NCI-H128 (cell line): ENCODE data around the gene OLFM1.
"Not testable (repeated sequence)": the region's sequence is repeated elsewhere in the genome, so short reads cannot be mapped to it uniquely, and the experiment has no call there.

ENCODE experiments used
- DNase-seq: peaks from one replicate; lab custom pipeline; 2025; ENCODE audit not compliant: unreplicated experiment; lab: John Stamatoyannopoulos, UW

Gene OLFM1

GRCh38 chr9:135056541-135056940 lies 30.9 kb upstream of the OLFM1 start:
- no peak for DNase-seq

DNA sequence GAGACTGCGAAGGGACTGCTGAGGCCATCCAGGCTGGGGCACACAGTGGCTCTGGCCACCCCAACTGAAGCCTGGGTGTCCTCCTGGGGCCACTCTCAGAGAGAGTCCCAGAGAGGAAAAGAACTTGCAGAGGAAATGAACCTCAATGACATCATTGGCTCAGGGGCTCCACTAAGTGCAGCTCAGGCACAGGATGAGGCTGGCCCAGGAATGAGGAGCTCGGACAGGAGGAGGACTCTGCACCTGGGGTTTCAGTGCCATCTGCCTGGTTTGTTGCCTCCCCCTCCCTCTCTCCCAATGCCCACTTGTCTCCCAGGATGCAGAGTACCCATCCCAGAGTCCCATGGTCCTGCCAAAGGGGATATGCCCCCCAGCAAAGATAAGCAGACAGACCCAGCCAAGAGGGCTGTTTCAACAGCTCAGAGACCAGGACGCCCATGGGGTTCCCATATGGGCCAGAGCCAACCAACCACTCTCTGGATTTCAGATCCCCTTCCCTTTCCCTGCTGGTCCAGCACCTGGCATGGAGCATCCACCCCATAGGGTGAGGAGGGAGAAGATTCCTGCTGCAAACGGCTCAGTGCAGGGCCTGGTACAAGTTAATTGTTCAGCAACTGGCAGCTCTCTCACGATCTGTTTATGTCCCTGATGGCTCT lies 26.9 kb upstream of the OLFM1 start:
- no peak for DNase-seq

- DNase-seq: no peak
Observed at GRCh38 chr9:135061441-135061840, 26.0 kb upstream of the OLFM1 start.

GRCh38 chr9:135062254-135062653 lies 25.2 kb upstream of the OLFM1 start:
- DNase-seq: no peak

DNA sequence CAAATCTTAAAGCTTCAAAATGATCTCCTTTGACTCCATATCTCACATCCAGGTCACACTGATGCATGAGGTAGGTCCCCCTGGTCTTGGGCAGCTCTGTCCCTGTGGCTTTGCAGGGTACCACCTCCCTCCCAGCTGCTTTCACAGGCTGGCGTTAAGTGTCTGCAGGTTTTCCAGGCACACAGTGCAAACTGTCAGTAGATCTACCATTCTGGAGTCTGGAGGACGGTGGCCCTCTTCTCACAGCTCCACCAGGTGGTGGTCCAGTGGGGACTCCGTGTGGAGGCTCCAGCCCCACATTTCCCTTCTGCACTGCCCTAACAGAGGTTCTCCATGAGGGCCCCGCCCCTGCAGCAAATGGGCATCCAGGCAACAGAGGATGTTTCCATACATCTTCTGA lies 24.0 kb upstream of the OLFM1 start:
- DNase-seq: not testable (repeated sequence)

- not testable (repeated sequence) for DNase-seq
Observed at GRCh38 chr9:135063888-135064287, 23.6 kb upstream of the OLFM1 start.

DNA sequence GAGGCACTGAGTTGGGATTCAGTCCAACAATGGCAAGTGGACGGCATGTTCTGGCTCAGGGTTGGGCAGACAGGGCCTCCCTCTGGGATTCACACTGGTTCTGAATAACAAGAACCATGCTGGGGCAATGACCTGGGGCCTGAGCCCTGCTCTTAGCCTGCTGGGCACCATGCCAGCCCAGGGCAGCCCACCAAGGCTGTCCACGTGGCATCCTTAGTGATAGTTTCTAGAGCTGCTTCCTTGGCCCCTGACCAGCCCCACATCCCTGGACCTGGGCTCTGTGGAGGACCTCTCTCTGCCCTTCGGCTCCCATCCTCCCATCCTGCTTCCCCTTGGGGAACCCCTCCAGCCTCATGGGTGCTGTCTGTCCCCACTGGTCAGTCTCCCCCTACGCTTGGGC lies 22.3 kb upstream of the OLFM1 start:
- no peak for DNase-seq

DNA sequence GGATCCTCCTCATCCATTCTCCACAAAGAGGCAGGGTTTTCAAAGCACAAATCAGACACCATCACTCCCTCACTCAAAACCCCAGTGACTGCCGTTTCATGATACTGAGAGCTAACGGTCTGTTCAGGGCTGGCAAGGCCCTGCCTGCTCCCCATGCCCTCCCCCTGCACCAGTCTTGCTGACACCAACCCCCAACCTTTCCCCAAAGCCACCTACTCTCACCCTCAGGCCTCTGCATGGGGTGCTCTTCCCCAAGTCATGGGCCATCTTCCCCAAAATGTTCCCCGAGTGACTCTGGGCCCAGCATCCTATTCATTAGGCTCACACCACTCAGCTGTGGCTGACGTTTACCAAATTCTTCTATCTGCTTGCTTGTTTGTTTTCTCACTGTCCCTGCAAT lies 21.7 kb upstream of the OLFM1 start:
- no peak for DNase-seq

GRCh38 chr9:135066291-135066690 lies 21.2 kb upstream of the OLFM1 start:
- DNase-seq: no peak

DNA sequence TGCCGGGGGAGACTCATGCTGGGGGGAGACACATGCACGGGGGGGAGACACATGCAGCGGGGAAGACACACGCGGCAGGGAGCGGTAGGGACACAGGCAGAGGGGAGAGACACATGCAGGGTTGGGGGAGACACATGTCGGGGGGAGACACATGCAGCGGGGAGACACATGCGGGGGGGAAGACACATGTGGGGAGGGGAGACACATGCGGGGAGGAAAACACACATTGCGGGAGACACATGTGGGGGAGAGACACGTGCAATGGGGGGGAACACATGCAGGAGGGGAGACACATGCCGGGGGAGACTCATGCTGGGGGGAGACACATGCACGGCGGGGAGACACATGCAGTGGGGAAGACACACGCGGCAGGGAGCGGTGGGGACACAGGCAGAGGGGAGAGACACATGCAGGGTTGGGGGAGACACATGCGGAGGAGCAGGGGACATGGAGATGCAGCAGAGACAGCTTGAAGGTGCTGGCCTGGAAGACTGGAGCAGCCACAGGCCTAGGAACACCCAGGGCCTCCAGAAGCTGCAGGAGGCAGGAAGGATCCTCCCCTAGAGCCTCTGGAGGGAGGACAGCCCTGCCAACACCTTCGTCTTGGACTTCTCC lies 20.3 kb upstream of the OLFM1 start:
- DNase-seq: no peak

DNA sequence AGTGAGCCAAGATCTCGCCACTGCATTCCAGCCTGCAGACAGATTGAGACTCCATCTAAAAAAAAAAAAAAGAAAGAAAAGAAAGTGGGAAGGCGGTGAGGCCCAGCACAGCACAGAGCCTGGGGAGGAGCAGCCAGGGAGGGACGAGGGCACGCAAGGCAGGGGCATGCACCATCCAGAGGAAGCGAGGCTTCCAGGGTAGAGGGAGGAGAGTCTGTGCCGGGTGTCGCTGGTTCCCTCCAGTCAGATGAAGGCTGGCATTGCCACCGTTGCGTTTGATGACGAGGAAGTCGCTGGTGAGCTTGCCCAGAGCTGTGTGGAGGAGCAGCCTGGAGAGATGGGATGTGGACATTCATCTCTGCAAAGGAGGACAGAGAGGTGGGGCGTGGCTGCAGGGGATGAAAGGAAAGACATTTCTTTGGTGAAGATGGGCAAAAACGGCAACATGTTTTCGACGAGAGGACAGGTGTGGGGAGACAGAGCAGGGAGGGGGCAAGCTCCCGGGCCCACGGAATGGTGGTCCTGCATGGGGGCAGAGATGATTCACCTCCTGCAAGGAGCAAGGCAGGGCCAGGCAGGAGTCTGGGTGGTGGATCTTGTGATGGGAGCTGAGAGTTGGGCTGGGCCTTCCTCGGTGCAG lies 18.6 kb upstream of the OLFM1 start:
- no peak for DNase-seq

- DNase-seq: no peak
Observed at GRCh38 chr9:135069558-135070197, 17.8 kb upstream of the OLFM1 start.

GRCh38 chr9:135070198-135070951 lies 17.1 kb upstream of the OLFM1 start:
- DNase-seq: no peak

DNA sequence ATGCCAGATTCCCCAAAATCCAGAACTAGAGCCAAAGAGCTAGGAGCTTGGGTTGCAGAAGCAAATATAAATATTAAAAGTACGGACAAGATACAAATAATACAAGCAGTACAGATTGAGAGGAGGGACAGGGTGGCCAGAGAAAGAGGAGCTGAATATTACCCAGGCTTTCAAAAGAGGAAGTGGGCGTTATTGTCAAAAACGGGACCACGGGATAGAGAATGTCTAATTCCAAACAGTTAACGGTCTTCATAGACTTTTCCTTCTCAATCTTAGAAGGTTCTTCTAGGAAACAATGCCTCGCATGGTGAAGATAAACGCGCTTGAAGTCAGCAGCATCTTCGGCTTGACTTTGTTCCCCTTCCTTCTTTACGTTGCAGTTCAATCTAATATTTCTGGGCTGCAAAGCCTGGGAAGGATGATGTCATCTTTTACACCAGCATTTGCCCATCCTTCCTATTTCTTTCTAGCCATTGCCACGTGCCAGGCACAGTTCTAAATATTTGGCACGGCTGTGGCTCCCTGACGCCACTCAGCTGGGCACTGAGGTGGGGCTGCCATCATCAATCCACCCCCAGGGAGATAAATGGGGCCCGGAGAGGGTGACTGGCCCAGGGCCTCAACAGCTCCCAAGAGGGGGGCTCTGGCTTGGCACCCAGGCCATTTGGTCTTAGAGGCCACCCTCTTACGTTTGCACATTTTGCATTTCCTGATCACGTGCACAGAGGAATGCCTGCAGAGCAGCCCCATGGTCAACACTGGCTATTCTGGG lies 16.3 kb upstream of the OLFM1 start:
- no peak for DNase-seq

DNA sequence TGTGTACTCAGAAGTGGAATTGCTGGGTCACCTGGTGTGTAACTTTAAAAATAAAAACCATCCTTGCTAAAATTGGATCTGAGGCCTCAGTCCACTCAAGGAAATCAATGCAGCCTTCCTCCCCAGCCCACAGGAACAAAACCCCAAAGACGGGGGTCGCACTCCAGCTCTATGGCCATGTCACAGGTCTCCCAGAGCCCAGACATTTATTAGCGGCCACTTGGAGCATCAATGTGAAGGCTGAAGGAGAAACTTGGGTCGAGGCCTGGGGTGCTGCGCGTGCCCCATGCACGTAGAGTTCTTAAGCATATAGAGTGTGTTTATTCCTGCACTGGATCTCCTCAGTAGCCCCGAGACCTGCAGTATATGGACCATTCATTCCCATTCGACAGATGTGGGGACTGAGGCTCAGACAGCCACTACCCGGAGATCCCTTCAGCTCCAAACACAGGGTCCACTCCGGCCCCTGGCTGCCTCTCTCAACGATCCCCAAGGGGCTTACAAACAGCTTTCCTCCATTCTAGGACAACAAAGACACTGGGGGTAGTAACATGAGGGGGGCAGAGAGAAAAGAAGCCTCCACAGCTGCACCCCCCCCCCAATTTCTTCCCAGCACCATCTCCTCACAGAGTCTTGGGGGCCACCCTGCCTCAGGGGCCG lies 14.3 kb upstream of the OLFM1 start:
- no peak for DNase-seq

- no peak for DNase-seq
Observed at GRCh38 chr9:135073741-135074305, 13.6 kb upstream of the OLFM1 start.

DNA sequence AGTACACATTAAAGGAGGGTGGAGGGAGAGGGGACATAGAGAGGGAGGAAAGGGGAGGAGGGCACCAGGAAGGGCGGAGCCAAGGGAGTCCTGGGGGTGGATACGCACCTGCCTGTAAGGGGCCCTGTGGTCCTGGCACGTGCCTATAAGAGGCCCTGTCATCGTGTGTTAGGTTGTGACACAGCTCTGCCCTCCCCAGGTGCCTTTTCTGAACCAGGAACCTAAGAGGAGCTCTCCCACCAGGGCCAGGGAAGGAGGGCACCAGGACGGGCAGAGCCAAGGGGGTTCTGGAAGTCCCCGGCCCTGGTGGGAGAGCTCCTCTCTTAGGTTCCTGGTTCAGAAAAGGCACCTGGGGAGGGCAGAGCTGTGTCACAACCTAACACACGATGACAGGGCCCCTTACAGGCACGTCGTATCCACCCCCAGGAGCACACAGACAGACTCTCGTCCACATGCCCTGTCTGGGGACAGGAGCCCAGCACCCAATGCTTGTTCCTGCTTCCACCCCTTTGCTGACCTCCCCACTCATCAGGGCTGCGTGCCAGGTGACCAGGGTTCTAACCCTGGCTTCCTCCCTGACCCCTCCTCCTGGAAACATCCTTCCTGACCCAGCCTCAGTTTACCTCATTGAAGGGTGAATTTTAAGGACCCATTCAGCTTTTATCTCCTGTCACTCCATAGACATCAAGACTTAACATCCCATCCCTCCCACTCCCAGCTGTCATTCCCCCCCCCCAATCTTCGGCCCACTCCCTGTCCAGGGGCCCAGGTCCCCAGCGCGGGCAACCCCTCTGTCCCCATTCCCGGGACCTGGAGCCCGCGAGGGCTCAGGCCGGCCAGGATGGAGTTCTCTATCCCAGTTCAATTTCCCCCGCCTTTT lies 12.9 kb upstream of the OLFM1 start:
- DNase-seq: no peak

DNA sequence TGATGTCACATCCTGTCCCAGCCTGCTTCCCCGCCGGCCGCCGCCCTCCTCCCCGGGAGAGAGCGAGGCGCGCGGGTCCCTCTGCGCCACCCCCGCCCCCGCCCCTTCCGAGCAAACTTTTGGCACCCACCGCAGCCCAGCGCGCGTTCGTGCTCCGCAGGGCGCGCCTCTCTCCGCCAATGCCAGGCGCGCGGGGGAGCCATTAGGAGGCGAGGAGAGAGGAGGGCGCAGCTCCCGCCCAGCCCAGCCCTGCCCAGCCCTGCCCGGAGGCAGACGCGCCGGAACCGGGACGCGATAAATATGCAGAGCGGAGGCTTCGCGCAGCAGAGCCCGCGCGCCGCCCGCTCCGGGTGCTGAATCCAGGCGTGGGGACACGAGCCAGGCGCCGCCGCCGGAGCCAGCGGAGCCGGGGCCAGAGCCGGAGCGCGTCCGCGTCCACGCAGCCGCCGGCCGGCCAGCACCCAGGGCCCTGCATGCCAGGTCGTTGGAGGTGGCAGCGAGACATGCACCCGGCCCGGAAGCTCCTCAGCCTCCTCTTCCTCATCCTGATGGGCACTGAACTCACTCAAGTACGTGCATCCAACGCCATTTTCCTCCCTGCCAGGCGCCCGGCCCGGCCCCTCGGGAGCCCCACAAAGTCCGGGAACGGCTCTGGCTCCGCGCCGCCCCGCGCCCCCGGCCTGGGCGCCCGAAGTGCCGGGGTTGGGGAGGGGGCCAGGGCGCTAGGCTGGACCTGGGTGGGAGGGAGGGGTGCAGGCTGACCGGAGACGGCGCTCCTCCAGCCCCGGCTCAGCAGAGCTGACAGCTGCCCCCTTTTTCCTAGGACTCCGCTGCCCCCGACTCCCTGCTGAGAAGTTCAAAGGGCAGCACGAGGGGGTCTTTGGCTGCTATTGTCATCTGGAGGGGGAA lies 12.0 kb upstream of the OLFM1 start:
- no peak for DNase-seq
